NCI-H2081 treated with DMSO at 0.1 percent for 48 hours (cell line): ENCODE measurements around the gene UGP2.
"Not testable (repeated sequence)": the region's sequence is repeated elsewhere in the genome, so short reads cannot be mapped to it uniquely, and the experiment has no call there.

Source experiments
- DNase-seq: peaks from one replicate; lab custom pipeline; 2025; lab: John Stamatoyannopoulos, UW

The UGP2 gene

GRCh38 chr2:63893163-63893562, 51.5 kb downstream of the UGP2 start:
- no peak for DNase-seq

GRCh38 chr2:63894167-63894566, 52.5 kb downstream of the UGP2 start:
- no peak for DNase-seq

- no peak for DNase-seq
Measured at GRCh38 chr2:63898839-63899238, 57.1 kb downstream of the UGP2 start.

GRCh38 chr2:63899639-63900038, 57.9 kb downstream of the UGP2 start:
- no peak for DNase-seq

GRCh38 chr2:63902149-63902548, 60.5 kb downstream of the UGP2 start:
- DNase-seq: no peak

GRCh38 chr2:63903003-63903402, 61.3 kb downstream of the UGP2 start:
- DNase-seq: no peak

GRCh38 chr2:63914311-63914710, 72.6 kb downstream of the UGP2 start:
- no peak for DNase-seq

GRCh38 chr2:63926815-63927214, 85.1 kb downstream of the UGP2 start:
- no peak for DNase-seq

GRCh38 chr2:63932104-63932503, 90.4 kb downstream of the UGP2 start:
- not testable (repeated sequence) for DNase-seq
